ENCODE results near the gene IFNAR2. TPM values are rescaled to one million over a fixed set of nuclear protein-coding genes. Genes with fewer than 3 reads are reported as not detected.

The IFNAR2 gene
- total RNA-seq, 1 experiment from 2014 or later = 12.3 TPM

- no peaks in the 10 kb centered on the region for H4K20me1 ChIP-seq (ENCODE audit: insufficient read depth)
- BruUV-seq (replicated peaks) = no TSS peak
- no peak overlapping the region for H3K27ac ChIP-seq (ENCODE audit: low read depth, low read length)
- ChIA-PET CTCF (interaction anchor here (0.6 to 3.3 kb wide), 27 partner anchors 8 to 409 kb away, joined by 3 to 32 read pairs (median 3); partner anchors contain the start of gene IFNAR1), POLR2A (no interaction called here), RAD21 (ENCODE audit: low non-redundant PET in 1 of 2, low total read pairs in 2 of 2, uncharacterized antibody in 2 of 2, unreplicated experiment in 2 of 2) (interaction anchor here (1.0 to 1.2 kb wide), 6 partner anchors 70 to 408 kb away, joined by 3 to 6 read pairs (median 4); no protein-coding TSS in a partner anchor)
- no peaks in the 10 kb centered on the region for H3K79me2 ChIP-seq (ENCODE audit: insufficient read depth, low read length)
- TF ChIP-seq TCF7L2 (IDR thresholded peaks at IDR 0.05; ENCODE audit: borderline replicate concordance, extremely low read depth, insufficient read depth, insufficient read length) (no peak), RAD21 (IDR thresholded peaks at IDR 0.05; ENCODE audit: low read depth) (no peak), EZH2phosphoT487 (IDR thresholded peaks at IDR 0.05; ENCODE audit: borderline replicate concordance) (no peak), CEBPB (IDR thresholded peaks at IDR 0.05; ENCODE audit: low read depth) (no peak), JUND (IDR thresholded peaks at IDR 0.05) (no peak), POLR2A (IDR thresholded peaks at IDR 0.05; ENCODE audit: borderline replicate concordance, extremely low read depth, insufficient read depth, insufficient read length) (no peak), YY1 (IDR thresholded peaks at IDR 0.05; ENCODE audit: extremely low read depth, insufficient replicate concordance, low read depth, low read length) (no peak), ZBTB33 (IDR thresholded peaks at IDR 0.05; ENCODE audit: extremely low read depth, insufficient replicate concordance, low read length) (no peak), ELF1 (IDR thresholded peaks at IDR 0.05; ENCODE audit: borderline replicate concordance, low read depth) (no peak), EZH2 (IDR thresholded peaks at IDR 0.05) (no peak), SP1 (IDR thresholded peaks at IDR 0.05; ENCODE audit: low read depth) (no peak), CTCF (IDR thresholded peaks at IDR 0.05 in 2 of 3, conservative IDR thresholded peaks at IDR 0.05 in 1 of 3; ENCODE audit: borderline replicate concordance in 1 of 3, insufficient read depth in 1 of 3, low read depth in 2 of 3, low read length in 2 of 3) (no peak), ZFX (IDR thresholded peaks at IDR 0.05) (no peak)
- intact Hi-C loops (cut with micrococcal nuclease) = loop anchor here (1.0 to 5.0 kb wide), 6 partner anchors 65 to 545 kb away; no protein-coding TSS in a partner anchor
- peak overlapping the region; percentile 89 for H2AFZ ChIP-seq (ENCODE audit: low read depth, low read length, poor library complexity, severe bottlenecking)
- no peaks in the 10 kb centered on the region for H3K9me3 ChIP-seq (ENCODE audit: control insufficient read depth in 1 of 2, insufficient read depth in 1 of 2, low read depth in 1 of 2, low read length in 2 of 2)
- peak overlapping the region; percentile 67 for H3K4me2 ChIP-seq (ENCODE audit: low read length)
- H3K9me2 ChIP-seq (ENCODE audit: insufficient read depth) = no peaks in the 10 kb centered on the region
- H3K9ac ChIP-seq (ENCODE audit: low read length) = no peak overlapping the region
- H3K27me3 ChIP-seq (ENCODE audit: insufficient read depth, low read length) = no peaks in the 10 kb centered on the region
- H3K4me3 ChIP-seq (replicated peaks in 1 of 2; ENCODE audit: low read depth in 1 of 2, low read length in 2 of 2) = no peak overlapping the region
- ATAC-seq (no peak), DNase-seq (ENCODE audit: low read depth, low spot score) (no peak)
- peaks cover 0 to 9% of the 10 kb centered on the region in 2 experiments; a peak in 2 of 4 replicates for H3K4me1 ChIP-seq (ENCODE audit: control insufficient read depth in 1 of 2, insufficient read depth in 2 of 2, low read length in 2 of 2)
- no peaks in the 10 kb centered on the region for H3K36me3 ChIP-seq (ENCODE audit: control insufficient read depth in 1 of 2, insufficient read depth in 2 of 2, low read length in 2 of 2)
Measured at GRCh38 chr21:33197496-33197895, 32.2 kb upstream of the IFNAR2 start.
